HG03280 (cell line): ENCODE data around the gene TEX19.

ENCODE experiments used
- ATAC-seq: cut with Tn5 transposase; IDR thresholded peaks from one replicate; pipeline ENCODE4 v1.9.1; 2021; ENCODE audit warnings: mild to moderate bottlenecking, moderate library complexity; ENCODE audit not compliant: unreplicated experiment

Gene TEX19

DNA sequence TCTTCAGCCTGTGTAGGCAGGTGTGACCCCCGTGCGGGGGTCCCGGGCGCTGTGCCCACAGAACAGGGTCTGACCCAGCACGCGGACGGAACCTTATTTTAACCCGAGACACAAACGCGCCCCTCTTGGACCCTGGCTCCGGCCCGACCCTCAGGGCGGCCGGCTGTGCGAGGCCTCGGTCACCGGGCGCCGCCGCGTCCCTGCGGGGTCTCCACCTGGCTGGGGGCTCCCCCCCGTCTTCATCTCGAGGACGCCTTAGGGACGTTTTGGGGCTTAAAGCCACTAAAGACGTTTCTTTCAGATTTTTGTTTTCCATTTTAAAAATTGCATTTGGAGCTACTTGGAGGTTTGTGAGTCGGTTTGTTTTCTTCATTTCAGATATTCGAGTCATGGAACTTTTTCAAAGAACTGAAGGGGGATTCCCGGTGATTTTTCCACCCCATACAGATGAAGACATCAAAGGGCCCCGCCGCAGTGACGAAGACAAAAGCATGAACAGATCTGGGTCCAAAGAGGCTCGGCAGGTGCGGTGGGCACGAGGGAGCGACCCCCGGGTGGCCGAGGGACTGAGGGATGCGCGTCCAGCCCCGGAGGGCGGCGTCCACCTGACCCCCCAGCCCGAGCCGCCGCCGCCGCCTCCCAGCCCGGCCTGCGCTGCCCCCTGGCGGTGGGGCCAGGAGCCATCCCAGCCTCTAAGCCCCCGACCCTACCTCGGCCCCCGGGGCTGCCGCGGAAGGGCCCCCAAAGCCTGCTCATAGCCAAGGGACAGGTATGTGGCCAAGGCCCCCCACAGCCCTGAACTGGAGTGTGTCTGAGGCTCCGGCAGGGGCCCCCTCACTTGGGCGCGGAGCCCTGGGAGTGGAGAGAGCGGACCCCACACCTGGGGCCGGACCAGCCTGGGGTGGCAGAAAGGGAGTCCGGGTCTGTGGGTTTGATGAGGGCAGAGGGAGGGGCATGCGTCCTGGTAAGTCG, 37.8 kb upstream of the TEX19 start:
- ATAC-seq: no peak

DNA sequence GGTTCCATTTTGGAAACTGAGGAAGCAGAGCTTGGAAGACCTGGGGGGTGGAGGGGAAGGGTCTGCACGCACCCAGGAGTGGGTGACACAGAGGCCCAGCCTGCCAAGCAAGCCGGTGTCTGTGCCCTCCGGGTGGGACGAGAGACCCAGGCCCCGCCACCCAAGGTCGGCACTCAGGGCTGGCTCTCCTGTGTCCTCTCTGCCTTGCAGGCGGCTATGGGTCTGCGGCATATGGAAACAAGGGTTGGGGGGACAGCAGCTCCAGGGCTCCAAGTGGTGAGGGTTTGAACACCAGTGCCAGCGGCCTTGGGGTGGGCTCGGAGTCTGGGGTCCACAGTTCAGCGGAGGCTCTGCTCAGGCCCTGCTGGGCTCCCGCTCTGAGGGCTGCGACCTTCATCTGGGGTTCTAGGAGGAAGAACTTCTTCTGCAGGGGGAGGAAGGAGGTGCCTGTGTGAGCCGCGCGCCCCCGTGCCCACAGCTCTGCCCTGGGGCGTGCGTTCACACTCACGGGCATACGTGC, 37.0 kb upstream of the TEX19 start:
- no peak for ATAC-seq

DNA sequence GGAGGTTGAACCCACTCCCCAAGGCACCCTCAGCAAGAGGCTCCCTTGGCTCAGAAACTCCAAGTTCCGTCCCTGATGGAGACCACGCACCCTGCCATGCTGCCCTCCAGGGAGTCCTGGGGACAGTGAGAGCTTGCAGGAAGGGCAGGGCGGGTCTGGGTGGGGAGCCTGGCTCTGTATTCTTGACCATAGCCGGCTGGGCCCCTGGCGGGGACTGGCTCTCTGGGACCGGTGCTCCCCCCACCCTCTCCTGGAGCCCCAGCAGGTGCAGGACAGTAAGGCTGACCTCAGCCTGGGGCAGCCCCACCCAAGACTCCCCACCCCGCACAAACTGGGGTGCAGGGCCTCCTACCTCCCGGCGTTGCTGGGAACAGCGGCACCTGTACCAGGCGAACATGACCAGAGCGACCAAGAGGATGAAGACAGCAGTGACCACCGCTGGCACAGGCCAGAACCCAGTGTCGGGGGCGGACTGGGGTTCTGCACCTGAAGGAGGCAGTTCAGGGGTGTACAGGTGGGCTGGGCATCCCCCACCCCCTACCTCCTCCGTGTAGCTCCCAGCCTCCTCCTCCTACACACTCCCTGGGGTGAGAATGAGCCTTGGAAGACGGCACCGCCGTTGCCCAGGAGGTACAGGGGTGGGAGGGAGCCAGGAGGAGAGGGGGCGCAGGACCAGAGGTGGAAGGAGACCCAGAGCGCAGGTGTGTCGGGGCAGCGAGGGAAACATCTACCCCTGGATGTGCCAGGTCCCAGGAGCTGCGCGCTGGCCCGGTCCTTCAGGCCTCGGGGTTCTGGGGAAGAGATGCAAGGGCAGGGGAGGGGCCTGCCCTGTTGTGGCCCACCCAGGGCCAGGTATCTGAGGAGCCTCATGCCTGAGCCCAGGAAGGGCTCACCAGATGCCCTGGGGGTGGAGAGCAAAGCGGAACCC, 36.3 kb upstream of the TEX19 start:
- ATAC-seq: no peak

GRCh38 chr17:82323514-82324234, 35.4 kb upstream of the TEX19 start:
- ATAC-seq: no peak

DNA sequence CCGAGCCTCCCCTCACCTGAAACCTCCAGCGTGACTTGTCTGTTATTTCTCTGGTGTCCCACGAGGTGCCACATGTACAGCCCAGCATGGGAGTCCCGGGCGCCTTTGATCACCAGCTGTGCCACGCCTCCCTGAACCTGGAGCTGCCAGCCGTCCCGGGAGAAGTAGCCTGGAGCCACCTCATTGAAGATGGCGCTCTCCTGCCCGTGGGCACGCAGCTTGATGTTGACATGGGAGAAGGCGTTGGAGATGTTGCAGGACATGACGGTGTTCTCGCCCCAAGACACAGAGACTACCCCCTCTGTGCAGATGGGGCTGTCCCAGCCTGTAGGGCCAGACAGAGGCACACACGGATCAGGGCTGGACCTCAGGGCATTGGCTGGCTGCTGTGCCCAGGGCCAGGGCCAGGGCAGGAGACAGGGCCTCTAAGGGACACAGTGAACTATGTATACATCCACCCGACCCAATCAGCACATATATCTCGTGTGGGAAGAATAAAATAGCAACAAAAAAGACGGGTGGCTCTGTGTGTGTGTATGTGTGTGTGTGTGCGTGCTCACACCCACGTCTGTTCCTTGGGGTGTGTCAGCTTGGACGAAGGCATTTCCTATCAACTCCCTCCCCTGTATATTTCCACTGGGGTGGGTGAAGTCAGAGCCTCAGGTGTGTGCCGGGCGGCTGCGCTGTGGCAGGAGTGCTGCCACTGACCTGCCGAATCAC, 34.3 kb upstream of the TEX19 start:
- ATAC-seq: no peak

DNA sequence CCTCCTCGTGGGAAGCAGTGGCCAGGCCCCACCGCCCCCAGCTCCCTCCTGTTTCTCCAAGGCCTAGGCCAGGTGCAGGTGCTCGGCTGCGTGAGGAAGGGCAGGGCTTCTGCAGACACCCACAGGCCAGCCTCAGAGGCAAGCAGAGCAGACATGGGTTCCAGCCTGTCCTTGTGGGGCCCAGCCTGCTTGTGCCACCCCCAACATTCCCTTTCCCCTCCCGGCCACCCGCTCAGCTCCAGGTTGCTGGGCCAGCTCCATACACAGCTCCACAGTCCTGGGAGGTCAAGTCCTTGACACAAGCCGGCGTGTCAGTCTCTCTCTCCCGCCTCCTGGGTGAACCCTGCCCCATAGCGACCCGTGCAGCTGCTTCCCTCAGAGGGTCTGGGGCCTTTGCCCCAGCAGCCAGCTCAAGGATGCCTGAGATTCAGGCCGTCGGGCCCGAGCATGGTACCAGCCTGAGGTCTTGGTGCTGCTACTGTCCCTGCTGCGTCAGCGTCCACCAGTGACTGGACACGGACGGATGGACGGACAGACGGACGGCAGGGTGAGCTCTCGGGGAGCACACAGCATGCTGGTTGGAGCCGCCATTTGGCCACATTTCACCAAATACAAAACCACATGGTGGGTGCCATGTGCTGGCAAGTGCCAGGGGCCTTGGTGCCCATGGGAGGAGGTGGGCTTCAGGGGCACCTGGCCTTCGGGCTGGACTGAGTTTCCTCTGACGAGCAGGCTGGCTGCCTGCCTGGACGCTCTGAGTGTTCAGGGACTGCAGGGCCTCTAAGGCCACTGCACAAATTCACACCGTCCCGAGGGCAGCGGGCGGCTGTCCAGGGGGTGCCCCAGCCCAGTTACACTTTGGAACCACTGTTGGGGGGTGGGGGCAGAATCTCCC, 33.5 kb upstream of the TEX19 start:
- ATAC-seq: no peak

GRCh38 chr17:82327289-82327688, 31.8 kb upstream of the TEX19 start:
- no peak for ATAC-seq

DNA sequence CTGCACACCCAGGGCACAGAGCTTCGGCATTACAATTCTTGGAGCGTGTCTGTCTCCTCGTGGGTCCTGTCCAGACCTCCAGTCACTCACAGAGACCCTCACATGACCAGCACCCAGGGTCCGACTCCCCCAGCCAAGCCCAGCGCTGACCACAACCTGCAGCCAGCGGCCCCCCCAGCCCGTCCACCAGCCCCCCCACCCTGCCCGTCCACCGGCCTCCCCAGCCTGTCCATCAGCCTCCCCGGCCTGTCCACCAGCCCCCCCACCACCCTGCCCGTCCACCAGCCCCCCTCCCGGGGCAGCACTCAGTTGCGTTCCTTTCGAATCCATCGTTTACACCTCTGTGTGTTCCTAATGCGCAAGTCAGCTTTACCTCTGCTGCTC, 31.3 kb upstream of the TEX19 start:
- ATAC-seq: no peak

DNA sequence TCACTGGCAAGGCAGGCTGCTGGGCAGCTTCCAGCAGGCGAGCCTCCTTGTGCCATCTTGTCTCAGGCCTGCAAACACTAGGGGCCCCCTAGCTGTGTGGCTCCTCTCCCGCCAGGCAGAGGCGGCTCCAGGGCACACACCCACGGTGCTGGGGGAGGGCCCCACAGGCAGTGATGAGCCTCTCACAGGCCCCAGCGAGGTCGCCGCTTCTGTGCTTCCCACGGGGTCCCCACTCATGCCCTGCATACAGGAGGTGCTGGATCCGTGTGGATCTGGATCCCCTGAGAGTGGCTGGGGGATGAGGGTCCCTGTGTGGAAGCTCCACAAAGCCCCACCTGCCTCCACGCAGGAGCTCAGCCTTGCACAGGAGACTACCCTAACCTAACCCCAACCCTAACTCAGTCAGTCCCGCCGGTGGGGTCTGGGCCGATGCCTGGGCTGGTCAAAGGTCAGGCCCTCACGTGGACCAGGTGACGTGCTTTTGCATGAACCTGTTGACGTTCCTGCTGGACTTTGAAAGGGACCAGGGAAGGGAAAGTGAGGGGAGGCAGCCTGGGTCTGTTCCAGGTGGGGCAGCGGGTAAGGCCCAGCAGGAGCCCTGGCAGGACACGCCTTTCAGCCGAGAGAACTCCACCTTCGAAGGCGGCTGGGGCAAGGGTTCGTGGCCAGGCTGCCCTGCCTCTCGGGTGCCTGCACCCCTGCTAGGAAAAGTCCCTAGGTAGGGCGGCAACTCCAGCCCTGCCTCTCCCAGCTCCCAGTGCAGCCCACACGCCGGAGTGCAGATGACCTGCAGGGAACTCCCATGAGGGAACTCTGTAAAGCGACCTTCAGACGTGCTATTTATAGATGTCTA, 30.7 kb upstream of the TEX19 start:
- ATAC-seq: no peak

GRCh38 chr17:82328994-82329507, 30.0 kb upstream of the TEX19 start:
- ATAC-seq: no peak

DNA sequence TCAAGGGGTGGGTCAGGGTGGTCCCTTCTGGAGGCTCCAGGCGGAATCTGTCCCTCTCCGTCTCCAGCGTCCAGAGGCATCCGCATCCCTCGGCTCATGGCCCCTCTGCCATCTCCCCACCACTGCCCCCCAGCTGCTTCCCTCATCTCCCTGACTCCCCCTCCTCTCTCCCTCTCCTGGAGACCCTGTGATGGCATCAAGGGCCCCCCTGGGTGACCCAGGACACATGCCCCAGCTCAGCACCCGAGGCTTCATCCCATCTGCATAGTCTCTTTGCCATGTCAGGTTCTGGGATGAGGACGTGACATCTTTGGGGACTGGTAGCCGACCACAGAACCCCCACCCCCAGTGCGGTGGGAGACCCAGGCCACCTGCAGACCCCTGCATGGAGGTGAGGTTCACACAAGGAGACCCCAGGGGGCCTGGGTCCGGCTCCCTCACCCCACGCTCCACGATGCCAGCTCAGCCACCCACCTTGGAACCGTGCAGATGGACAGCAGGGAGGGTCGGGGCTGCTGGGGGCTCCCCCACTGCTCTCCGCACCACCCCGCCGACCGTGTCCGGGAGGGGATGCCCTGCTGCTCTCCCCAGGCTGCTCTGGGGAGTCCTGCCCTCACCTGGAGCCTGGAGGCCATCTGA, 29.2 kb upstream of the TEX19 start:
- ATAC-seq: no peak

DNA sequence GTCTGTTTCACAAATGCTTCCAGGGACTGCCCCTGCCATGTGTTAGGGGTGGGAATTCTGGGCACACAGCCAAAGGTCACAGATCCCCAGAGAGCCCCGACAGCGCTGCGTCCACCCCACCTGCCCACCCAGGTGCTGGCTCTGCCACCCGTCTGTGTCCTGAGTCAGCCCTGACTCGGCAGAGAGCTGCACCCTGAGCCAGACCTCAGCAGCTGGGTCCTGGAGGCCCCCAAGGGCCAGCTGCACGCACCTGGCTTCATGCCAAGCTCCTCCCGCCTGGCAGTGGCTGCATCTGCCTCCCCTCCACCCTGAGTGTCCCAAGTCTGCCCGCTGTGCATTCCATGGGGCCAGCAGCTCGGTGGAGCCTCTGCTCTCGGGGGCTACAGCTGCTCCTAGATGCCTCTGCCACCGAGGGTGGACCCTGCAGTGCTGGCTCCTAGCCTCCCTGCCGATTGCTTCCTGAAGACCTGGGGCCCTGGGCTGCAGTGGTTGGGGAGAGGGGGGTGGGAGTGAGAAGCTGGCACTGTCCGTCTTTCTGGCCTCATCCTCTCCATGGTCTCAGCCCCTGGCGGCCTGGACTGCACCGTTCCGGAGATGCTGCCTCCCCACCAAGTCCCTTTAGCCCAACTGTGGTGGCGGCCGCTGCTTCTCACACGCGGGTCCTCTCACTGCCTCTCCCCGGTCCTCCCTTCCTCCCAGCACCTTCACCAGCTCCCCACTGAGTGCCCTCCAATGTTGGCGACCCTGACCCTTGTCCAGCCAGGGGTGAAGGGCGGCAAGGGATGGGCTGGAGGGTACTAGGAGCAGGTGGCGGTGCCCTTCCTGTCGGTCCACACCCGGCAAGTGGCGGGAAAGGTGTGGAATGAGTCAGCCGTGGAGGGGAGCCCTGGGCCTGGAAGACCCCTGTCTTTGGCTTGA, 28.5 kb upstream of the TEX19 start:
- no peak for ATAC-seq

- no peak for ATAC-seq
These were observed 27.6 kb upstream of the TEX19 start for GRCh38 chr17:82331345-82331939.

GRCh38 chr17:82332669-82333278, 26.3 kb upstream of the TEX19 start:
- no peak for ATAC-seq

GRCh38 chr17:82333279-82334171, 25.5 kb upstream of the TEX19 start, which contains the start of gene SECTM1:
TSS of gene SECTM1 (minus strand) at chr17:82333766. CDS start at chr17:82327240, 6,526 bp downstream.
- no peak for ATAC-seq
